Mesendoderm (in vitro differentiated cells): ENCODE data around the gene ZNF433. TPM values are rescaled to one million over a fixed set of nuclear protein-coding genes. Genes with fewer than 3 reads are reported as not detected.

ENCODE experiments used
- small RNA-seq: library from polyadenylated mRNA; stranded (forward); fragments of <200 nt; extraction: miRNeasy Mini kit (QIAGEN cat#:217004); gene quantifications from one replicate; pipeline ENCODE3, GENCODE V24; 2013; ENCODE audit not compliant: insufficient read depth

Gene ZNF433

Small RNA genes within 50 kb of the gene (small RNA-seq; reads per million reads assigned to genes)
- gene RNA5SP464 (not detected), gene RNA5SP465 (not detected), gene RNA5SP466 (not detected)
